HUES48 (cell line): ENCODE results near the gene NCOA6.
"Not testable (repeated sequence)": the region's sequence is repeated elsewhere in the genome, so short reads cannot be mapped to it uniquely, and the experiment has no call there.

ENCODE experiments used
- H3K27ac ChIP-seq: one replicate; pipeline ENCODE4 v1.7.0; 2013; ENCODE audit warnings: low read depth, low read length, inconsistent platforms
- H3K27me3 ChIP-seq: 2 replicates; pipeline ENCODE4 v1.6.1; 2013; ENCODE audit warnings: mild to moderate bottlenecking, low read length; ENCODE audit not compliant: control insufficient read depth, insufficient read depth
- H3K36me3 ChIP-seq: 2 replicates; pipeline ENCODE4 v1.6.1; 2013; ENCODE audit warnings: low read length; ENCODE audit not compliant: control insufficient read depth, insufficient read depth
- H3K4me1 ChIP-seq: 2 replicates; pipeline ENCODE4 v1.6.1; 2013; ENCODE audit warnings: mild to moderate bottlenecking, low read length; ENCODE audit not compliant: control insufficient read depth, insufficient read depth
- H3K4me3 ChIP-seq: 2 replicates; pipeline ENCODE4 v1.5.1; 2013; ENCODE audit warnings: mild to moderate bottlenecking, low read depth, low read length
- H3K9ac ChIP-seq: 2 replicates; pipeline ENCODE4 v1.6.1; 2013; ENCODE audit warnings: mild to moderate bottlenecking, low read depth, low read length, moderate library complexity
- H3K9me3 ChIP-seq: 2 replicates; pipeline ENCODE4 v1.6.1; 2013; ENCODE audit warnings: low read length; ENCODE audit not compliant: control insufficient read depth, insufficient read depth

Gene NCOA6

DNA sequence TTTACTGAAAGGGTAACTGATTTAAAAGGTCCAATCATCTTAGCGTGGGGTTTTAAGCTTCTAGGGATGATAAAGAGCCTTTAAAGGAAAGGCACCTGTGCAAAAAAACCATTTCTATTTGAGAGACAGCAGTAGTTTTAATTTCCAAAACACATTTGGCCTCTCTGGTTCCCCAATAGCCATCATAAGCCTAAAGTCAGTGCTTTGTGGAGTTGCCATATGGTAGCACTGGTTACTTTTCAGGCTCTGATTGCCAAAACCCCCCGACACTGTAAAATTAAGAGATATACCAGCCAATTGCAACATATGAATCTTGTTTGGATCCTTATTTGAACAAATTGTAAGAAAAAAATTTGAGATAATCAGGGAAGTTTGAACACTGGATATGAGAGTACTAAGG lies 76.7 kb downstream of the NCOA6 start:
- no peak overlapping the region for H3K27ac ChIP-seq
- no peaks in the 10 kb centered on the region for H3K9me3 ChIP-seq
- no peak overlapping the region for H3K9ac ChIP-seq
- no peaks in the 10 kb centered on the region for H3K27me3 ChIP-seq
- no peaks in the 10 kb centered on the region for H3K4me1 ChIP-seq
- peaks cover 42% of the 10 kb centered on the region for H3K36me3 ChIP-seq
- H3K4me3 ChIP-seq: no peak overlapping the region

DNA sequence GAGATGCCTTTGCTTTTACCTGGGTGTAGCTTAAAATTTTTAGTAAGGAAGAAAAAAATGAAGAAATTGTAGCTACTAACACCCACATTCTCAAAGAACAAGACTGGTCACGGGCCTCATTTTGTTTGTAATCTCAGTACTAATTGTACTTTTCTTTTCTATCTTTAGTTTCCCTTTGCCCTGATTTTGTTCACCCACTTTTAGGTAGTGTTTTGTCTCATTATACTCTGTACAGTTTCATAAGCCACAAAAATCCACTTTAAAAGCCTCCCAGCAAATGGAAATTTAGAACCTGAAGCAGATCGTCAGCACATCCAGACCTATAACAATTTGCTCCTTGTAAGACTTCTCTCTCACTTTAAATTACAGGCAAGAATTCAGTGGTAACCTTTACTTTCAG lies 78.0 kb downstream of the NCOA6 start:
- Histone ChIP-seq H3K9ac (no peak overlapping the region), H3K4me3 (no peak overlapping the region), H3K36me3 (peaks cover 50% of the 10 kb centered on the region), H3K4me1 (no peaks in the 10 kb centered on the region), H3K27me3 (no peaks in the 10 kb centered on the region), H3K9me3 (no peaks in the 10 kb centered on the region), H3K27ac (no peak overlapping the region)

DNA sequence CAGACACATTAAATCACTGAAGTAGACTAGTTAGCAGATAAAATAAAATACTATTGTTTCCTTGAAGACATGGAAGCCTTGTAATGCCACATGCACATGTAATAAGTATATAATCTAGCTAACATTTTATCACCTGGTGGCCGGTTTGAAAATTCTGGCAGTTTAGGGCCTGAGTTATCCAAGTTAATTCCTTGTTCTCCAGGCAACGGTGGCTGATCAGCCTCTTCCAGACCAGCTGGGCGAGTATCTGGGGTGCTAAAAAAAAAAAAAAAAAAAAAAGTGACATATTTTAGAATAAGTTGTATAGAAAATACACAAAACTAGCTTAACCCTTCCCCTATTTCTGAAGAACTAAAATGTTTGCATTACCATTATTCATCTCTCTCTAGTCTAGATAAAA lies 78.8 kb downstream of the NCOA6 start:
- Histone ChIP-seq H3K27me3 (no peaks in the 10 kb centered on the region), H3K36me3 (peaks cover 53% of the 10 kb centered on the region), H3K9ac (no peak overlapping the region), H3K9me3 (no peaks in the 10 kb centered on the region), H3K4me3 (no peak overlapping the region), H3K4me1 (no peaks in the 10 kb centered on the region), H3K27ac (no peak overlapping the region)

GRCh38 chr20:34744847-34745246 lies 80.6 kb downstream of the NCOA6 start:
- no peak overlapping the region for H3K4me3 ChIP-seq
- H3K27ac ChIP-seq: no peak overlapping the region
- H3K4me1 ChIP-seq: no peaks in the 10 kb centered on the region
- no peaks in the 10 kb centered on the region for H3K9me3 ChIP-seq
- peaks cover 40% of the 10 kb centered on the region for H3K36me3 ChIP-seq
- no peaks in the 10 kb centered on the region for H3K27me3 ChIP-seq
- no peak overlapping the region for H3K9ac ChIP-seq

DNA sequence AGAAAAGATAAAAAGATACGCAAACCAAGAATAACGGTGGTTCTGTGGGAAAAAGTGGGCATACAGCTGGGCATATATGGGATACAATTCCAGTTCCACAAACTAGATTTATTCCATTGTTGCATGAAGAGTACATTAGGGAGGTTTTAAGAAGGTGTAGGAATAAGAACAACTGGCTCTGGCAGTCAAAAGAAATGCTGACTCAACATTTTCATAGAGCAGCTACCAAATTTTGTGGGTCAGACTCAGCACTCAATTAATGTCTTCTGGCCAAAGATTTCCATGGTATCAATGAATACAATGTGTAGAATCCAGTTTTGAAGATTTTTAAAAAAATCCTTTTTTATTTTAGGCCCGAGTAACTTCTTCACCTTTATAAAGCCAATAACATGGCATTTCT lies 81.1 kb downstream of the NCOA6 start:
- Histone ChIP-seq H3K27ac (no peak overlapping the region), H3K4me3 (no peak overlapping the region), H3K4me1 (no peaks in the 10 kb centered on the region), H3K9ac (no peak overlapping the region), H3K9me3 (no peaks in the 10 kb centered on the region), H3K27me3 (no peaks in the 10 kb centered on the region), H3K36me3 (peaks cover 35% of the 10 kb centered on the region)

DNA sequence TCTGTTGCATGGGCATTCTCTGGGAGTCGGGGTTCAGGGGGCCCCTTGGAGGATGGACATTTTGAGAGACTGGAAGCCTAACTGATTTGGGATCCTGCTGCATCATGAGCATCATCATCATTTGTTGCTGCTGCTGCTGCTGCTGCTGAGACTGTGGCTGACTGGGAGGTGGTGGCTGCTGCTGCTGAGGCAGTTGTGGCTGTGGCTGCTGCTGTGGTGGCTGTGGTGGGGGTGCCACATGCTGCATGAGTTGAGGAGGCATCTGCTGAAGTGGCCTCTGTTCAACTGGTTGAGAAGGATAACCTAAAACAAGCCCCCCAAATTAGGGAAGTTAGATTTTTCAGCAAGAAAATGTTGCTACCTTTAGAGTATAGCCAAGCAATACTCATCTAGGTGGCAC lies 82.4 kb downstream of the NCOA6 start:
- Histone ChIP-seq H3K27ac (no peak overlapping the region), H3K27me3 (no peaks in the 10 kb centered on the region), H3K36me3 (peaks cover 25% of the 10 kb centered on the region), H3K4me1 (no peaks in the 10 kb centered on the region), H3K9ac (no peak overlapping the region), H3K4me3 (no peak overlapping the region), H3K9me3 (no peaks in the 10 kb centered on the region)

DNA sequence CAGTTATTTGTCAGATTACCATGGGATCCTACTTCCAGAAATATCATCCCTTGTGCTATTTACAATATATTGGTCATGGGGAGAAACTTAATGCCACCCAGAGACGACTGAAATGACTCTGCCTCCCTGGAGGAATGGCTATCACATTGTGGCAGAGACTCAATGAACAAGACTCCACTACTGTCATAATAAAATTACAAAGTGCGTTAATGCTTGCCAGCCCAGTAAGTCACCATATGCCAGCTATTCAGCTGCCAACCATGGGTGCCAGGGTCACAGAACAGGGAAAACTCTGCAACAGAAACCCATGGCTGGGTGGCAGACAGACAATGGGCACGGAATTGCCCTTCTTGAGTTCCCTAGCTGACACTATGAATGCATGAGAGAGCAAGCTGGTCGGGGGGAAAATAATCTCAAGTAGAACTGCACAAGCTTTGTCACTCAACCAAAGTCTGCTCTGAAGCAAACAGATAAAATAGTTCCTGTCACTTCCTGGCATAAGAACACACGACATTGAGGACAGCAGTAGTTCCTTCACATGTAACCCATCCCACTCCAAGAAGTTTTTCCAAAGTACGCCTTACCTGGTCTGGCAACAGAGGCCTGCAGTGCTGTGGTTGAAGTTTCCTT lies 89.2 kb downstream of the NCOA6 start:
- no peaks in the 10 kb centered on the region for H3K9me3 ChIP-seq
- no peaks in the 10 kb centered on the region for H3K4me1 ChIP-seq
- no peak overlapping the region for H3K27ac ChIP-seq
- no peak overlapping the region for H3K9ac ChIP-seq
- no peak overlapping the region for H3K4me3 ChIP-seq
- no peaks in the 10 kb centered on the region for H3K27me3 ChIP-seq
- H3K36me3 ChIP-seq: peaks cover 7% of the 10 kb centered on the region

- Histone ChIP-seq H3K4me3 (no peak overlapping the region), H3K27me3 (no peaks in the 10 kb centered on the region), H3K27ac (no peak overlapping the region), H3K36me3 (peaks cover 7% of the 10 kb centered on the region), H3K9me3 (no peaks in the 10 kb centered on the region), H3K9ac (no peak overlapping the region), H3K4me1 (no peaks in the 10 kb centered on the region)
These were observed 92.9 kb downstream of the NCOA6 start for GRCh38 chr20:34732523-34732922.

DNA sequence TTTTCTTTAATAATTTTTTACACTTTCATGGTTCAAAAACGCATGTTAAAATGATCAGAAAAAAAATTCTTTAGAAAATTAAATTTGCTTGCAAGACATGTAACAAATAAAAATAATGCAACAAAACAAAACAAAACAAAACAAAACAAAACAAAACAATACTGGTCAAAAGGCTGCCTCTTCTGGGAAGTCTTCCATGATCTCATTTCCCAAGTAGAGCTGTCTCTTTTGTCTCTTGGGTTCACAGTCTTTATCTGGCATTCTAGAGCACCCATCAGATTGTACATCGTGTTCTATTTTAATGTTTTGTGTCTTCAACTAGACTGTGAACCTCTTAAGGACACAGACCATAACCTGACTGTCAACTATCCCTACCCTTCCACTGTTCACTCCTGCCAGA lies 96.0 kb downstream of the NCOA6 start:
- Histone ChIP-seq H3K36me3 (peaks cover 22% of the 10 kb centered on the region), H3K9ac (no peak overlapping the region), H3K27ac (no peak overlapping the region), H3K4me1 (no peaks in the 10 kb centered on the region), H3K27me3 (no peaks in the 10 kb centered on the region), H3K9me3 (no peaks in the 10 kb centered on the region), H3K4me3 (no peak overlapping the region)

DNA sequence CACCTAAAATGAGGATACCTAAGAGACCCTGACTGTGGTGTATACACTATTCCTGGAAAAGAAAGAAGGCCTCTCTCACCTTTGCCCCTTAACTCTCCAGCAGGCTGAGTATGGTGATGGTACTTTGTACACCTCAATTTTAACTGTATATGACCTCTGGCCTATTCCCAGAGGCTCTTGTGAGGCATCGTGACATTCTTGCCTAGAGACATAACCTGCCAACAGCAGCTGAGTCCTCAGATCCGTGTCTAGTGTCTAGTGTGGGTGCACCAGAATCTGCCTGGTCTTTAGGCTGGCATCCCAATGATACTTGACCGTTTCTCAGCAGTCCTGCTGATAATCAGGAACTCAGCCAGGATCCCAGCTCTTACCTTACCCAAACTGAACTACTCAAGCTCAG lies 101.3 kb downstream of the NCOA6 start:
- H3K27ac ChIP-seq: no peak overlapping the region
- H3K27me3 ChIP-seq: no peaks in the 10 kb centered on the region
- no peak overlapping the region for H3K4me3 ChIP-seq
- H3K36me3 ChIP-seq: peaks cover 15% of the 10 kb centered on the region
- no peaks in the 10 kb centered on the region for H3K4me1 ChIP-seq
- no peak overlapping the region for H3K9ac ChIP-seq
- H3K9me3 ChIP-seq: no peaks in the 10 kb centered on the region

DNA sequence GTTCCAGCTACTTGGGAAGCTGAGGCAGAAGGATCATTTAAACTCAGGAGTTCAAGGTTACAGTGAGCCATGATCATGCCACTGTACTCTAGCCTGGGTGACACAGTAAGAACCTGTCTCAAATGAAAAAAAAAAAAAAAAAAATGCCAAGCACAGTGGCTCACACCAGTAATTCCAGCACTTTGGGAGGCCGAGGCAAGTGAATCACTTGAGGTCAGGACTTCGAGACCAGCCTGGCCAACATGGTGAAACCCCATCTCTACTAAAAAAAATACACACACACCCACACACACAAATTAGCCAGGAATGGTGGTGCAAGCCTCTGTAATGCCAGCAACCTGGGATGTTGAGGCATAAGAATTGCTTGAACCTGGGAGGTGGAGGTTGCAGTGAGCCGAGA lies 102.9 kb downstream of the NCOA6 start:
- H3K36me3 ChIP-seq: peaks cover 15% of the 10 kb centered on the region
- not testable (repeated sequence) for H3K4me1 ChIP-seq, H3K27me3 ChIP-seq, H3K9me3 ChIP-seq, H3K4me3 ChIP-seq, H3K27ac ChIP-seq, H3K9ac ChIP-seq

DNA sequence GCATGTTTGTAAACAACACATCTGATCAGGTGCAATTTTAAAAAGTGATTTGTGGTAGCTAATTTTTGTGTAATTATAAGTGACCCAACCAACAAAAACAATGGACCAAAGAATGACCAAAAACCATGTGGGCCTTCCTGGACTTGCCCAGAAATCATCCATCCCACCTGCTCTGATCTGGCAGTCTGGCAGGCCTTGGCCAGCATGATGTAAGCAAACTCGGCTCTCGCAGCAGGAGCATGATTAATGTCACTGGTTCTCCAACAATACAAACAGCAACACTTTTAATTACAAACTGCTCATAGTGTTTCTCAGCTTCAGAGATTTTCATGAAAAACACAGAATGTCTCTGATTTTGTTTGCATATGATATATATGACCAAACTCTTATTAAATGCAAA lies 105.2 kb downstream of the NCOA6 start:
- no peak overlapping the region for H3K4me3 ChIP-seq
- no peaks in the 10 kb centered on the region for H3K27me3 ChIP-seq
- H3K36me3 ChIP-seq: peaks cover 2% of the 10 kb centered on the region; the same call in 1 of the 2 replicates
- no peaks in the 10 kb centered on the region for H3K9me3 ChIP-seq
- H3K4me1 ChIP-seq: no peaks in the 10 kb centered on the region
- H3K27ac ChIP-seq: no peak overlapping the region
- no peak overlapping the region for H3K9ac ChIP-seq
